Stimulated activated CD4-positive, alpha-beta T cell treated with anti-CD3 and anti-CD28 coated beads, Interleukin-4, amount 100 ng/mL, for 48 hours (primary cell): ENCODE measurements around the gene DBNDD1.

Experiments
- DNase-seq, 2 donors: peaks; one replicate each; pipeline ENCODE4 v3.0.0-alpha.2; 2020; ENCODE audit warnings: low read depth in 2 of 2

The DBNDD1 gene

GRCh38 chr16:89962754-89963498 is 56.3 kb downstream of the DBNDD1 start:
- DNase-seq = no peak

GRCh38 chr16:89961920-89962319 is 57.3 kb downstream of the DBNDD1 start:
- no peak for DNase-seq

- DNase-seq = no peak
Measured at GRCh38 chr16:89960966-89961365, 58.3 kb downstream of the DBNDD1 start.

- DNase-seq = no peak
Measured at GRCh38 chr16:89958596-89958995, 60.7 kb downstream of the DBNDD1 start.

- peak in 1 of 2 donors; percentile 6 for DNase-seq
Measured at GRCh38 chr16:89958068-89958467, 61.2 kb downstream of the DBNDD1 start.

GRCh38 chr16:89957216-89957785 is 62.0 kb downstream of the DBNDD1 start:
- no peak for DNase-seq

GRCh38 chr16:89956505-89957215 is 62.6 kb downstream of the DBNDD1 start:
- no peak for DNase-seq

- DNase-seq = no peak
Measured at GRCh38 chr16:89955001-89955685, 64.1 kb downstream of the DBNDD1 start.
